Sigmoid colon (tissue), 7 donors: ENCODE results near the gene LCLAT1. TPM values are rescaled to one million over a fixed set of nuclear protein-coding genes. Genes with fewer than 3 reads are reported as not detected.

Experiments used
- DNase-seq: peaks from one replicate; pipeline ENCODE4 v3.0.0-alpha.2; 2019
- H3K27ac ChIP-seq, 4 donors: fragments of 200-600 bp; sonication (generic); one replicate each; pipeline ENCODE4 v1.5.1; 2016 to 2019; ENCODE audit warnings: mild to moderate bottlenecking in 1 of 4
- H3K27me3 ChIP-seq, 3 donors: fragments of 200-600 bp; sonication (generic); one replicate each; pipeline ENCODE4 v1.5.1; 2019; ENCODE audit warnings: mild to moderate bottlenecking in 1 of 3
- H3K36me3 ChIP-seq, 4 donors: fragments of 200-600 bp; sonication (generic); one replicate each; pipeline ENCODE4 v1.5.1; 2016 to 2019
- H3K4me1 ChIP-seq, 4 donors: fragments of 200-600 bp; sonication (generic); one replicate each; pipeline ENCODE4 v1.5.1; 2017 to 2019
- H3K4me3 ChIP-seq, 4 donors: fragments of 200-600 bp; sonication (generic); one replicate each; pipeline ENCODE4 v1.5.1; 2017 to 2019; ENCODE audit warnings: mild to moderate bottlenecking in 2 of 4, moderate library complexity in 1 of 4
- H3K9me3 ChIP-seq, 4 donors: fragments of 200-600 bp in 3 of 4; sonication (generic) in 3 of 4; one replicate each; pipeline versions ENCODE4 v1.5.1 to v1.6.1; 2013 to 2019
- EP300 ChIP-seq, 4 donors: sonication (generic); formaldehyde crosslinking; IDR thresholded peaks; one replicate each; pipeline ENCODE4 v1.6.1; 2017; ENCODE audit warnings: antibody characterized with exemption in 4 of 4
- POLR2A ChIP-seq, 2 donors: fragments of 450-650 bp; IDR thresholded peaks; one replicate each; pipeline ENCODE4 v1.6.1; 2016; ENCODE audit warnings: antibody characterized with exemption in 2 of 2, mild to moderate bottlenecking in 2 of 2, moderate library complexity in 2 of 2
- POLR2AphosphoS5 ChIP-seq, 4 donors: sonication (generic); formaldehyde crosslinking; IDR thresholded peaks; one replicate each; pipeline ENCODE4 v1.6.1; 2017; ENCODE audit warnings: antibody characterized with exemption in 4 of 4
- WGBS, 2 donors: extraction: QIAGEN DNeasy Blood & Tissue Kit; methylation state at CpG; one replicate each; pipeline ENCODE4 v1.1.7; 2013; 5-methylcytosine and 5-hydroxymethylcytosine counted together
- intact Hi-C: fragments of 100-400 bp; cut with DNase I; formaldehyde crosslinking; loops from one replicate; pipeline ENCODE4 v1.15.1; 2023
- polyA plus RNA-seq, 3 donors: library from polyadenylated mRNA; stranded (reverse); fragments of 200-250 nt; gene quantifications; one replicate each; pipeline ENCODE4 v1.2.3, GENCODE V29; 2013
- total RNA-seq, 4 donors: library from RNA; depleted of rRNA; stranded (reverse); fragments of >200 nt; gene quantifications; one replicate each; pipeline ENCODE4 v1.1.0, GENCODE V29; 2016
- TF ChIP-seq, protein P1 (sequence below), 4 experiments: fragments of 450-650 bp in 3 of 4; fragments of 200-600 bp in 1 of 4; IDR thresholded peaks; one replicate each; pipeline ENCODE4 v1.5.1; 2016 to 2019; ENCODE audit warnings: antibody characterized with exemption in 4 of 4, mild to moderate bottlenecking in 3 of 4, moderate library complexity in 2 of 4
- donor health status: healthy with polysubstance abuse.
- donor health status: Bipolar disorder and iron deficiency.
- donor health status: healthy.

LCLAT1 gene
- total and polyA plus RNA-seq, 7 donors = 1.2 to 17.2 (median 10.0) TPM

- DNase-seq = peak; percentile 27
- Histone ChIP-seq H3K4me1 (peaks cover 0 to 12% (median 7%) of the 10 kb centered on the region in 4 donors), H3K9me3 (no peaks in the 10 kb centered on the region), H3K4me3 (no peak overlapping the region), H3K36me3 (no peaks in the 10 kb centered on the region), H3K27me3 (no peaks in the 10 kb centered on the region), H3K27ac (no peak overlapping the region)
- 90 to 94% methylated on average over 8 of the region's 8 CpGs for WGBS, 2 donors
- intact Hi-C loops = no loop called here
- TF ChIP-seq EP300 (IDR thresholded peaks at IDR 0.05) (no peak), POLR2A (IDR thresholded peaks at IDR 0.05) (no peak), POLR2AphosphoS5 (IDR thresholded peaks at IDR 0.05) (no peak)
- TF ChIP-seq, protein P1, sequence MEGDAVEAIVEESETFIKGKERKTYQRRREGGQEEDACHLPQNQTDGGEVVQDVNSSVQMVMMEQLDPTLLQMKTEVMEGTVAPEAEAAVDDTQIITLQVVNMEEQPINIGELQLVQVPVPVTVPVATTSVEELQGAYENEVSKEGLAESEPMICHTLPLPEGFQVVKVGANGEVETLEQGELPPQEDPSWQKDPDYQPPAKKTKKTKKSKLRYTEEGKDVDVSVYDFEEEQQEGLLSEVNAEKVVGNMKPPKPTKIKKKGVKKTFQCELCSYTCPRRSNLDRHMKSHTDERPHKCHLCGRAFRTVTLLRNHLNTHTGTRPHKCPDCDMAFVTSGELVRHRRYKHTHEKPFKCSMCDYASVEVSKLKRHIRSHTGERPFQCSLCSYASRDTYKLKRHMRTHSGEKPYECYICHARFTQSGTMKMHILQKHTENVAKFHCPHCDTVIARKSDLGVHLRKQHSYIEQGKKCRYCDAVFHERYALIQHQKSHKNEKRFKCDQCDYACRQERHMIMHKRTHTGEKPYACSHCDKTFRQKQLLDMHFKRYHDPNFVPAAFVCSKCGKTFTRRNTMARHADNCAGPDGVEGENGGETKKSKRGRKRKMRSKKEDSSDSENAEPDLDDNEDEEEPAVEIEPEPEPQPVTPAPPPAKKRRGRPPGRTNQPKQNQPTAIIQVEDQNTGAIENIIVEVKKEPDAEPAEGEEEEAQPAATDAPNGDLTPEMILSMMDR (IDR thresholded peaks at IDR 0.05) = no peak
These were observed 236.3 kb downstream of the LCLAT1 start for GRCh38 chr2:30683236-30683956.

- Histone ChIP-seq H3K36me3 (no peaks in the 10 kb centered on the region), H3K4me3 (no peak overlapping the region), H3K27ac (no peak overlapping the region), H3K4me1 (peaks cover 0 to 18% (median 13%) of the 10 kb centered on the region in 4 donors), H3K27me3 (no peaks in the 10 kb centered on the region), H3K9me3 (no peaks in the 10 kb centered on the region)
- 93 to 94% methylated on average over 8 of the region's 8 CpGs for WGBS, 2 donors
- TF ChIP-seq, protein P1 (IDR thresholded peaks at IDR 0.05) = no peak
- TF ChIP-seq EP300 (IDR thresholded peaks at IDR 0.05) (no peak), POLR2A (IDR thresholded peaks at IDR 0.05) (no peak), POLR2AphosphoS5 (IDR thresholded peaks at IDR 0.05) (no peak)
- intact Hi-C loops = no loop called here
- DNase-seq = peak; percentile 42
These were observed 237.0 kb downstream of the LCLAT1 start for GRCh38 chr2:30684026-30684425.

GRCh38 chr2:30684516-30684915 lies 237.5 kb downstream of the LCLAT1 start:
- intact Hi-C loops = no loop called here

GRCh38 chr2:30684996-30685395 lies 237.9 kb downstream of the LCLAT1 start:
- peak; percentile 13 for DNase-seq
- WGBS, 2 donors = 93% methylated on average over 3 of the region's 3 CpGs
- peaks cover 0 to 28% (median 22%) of the 10 kb centered on the region in 4 donors for H3K4me1 ChIP-seq
- no peaks in the 10 kb centered on the region for H3K36me3 ChIP-seq
- H3K27ac ChIP-seq = no peak overlapping the region
- no peak for TF ChIP-seq EP300 (IDR thresholded peaks at IDR 0.05)
- no peak for TF ChIP-seq POLR2AphosphoS5 (IDR thresholded peaks at IDR 0.05)
- no peak for TF ChIP-seq POLR2A (IDR thresholded peaks at IDR 0.05)
- TF ChIP-seq, protein P1 (IDR thresholded peaks at IDR 0.05) = no peak
- no peak overlapping the region for H3K4me3 ChIP-seq
- no peaks in the 10 kb centered on the region for H3K27me3 ChIP-seq
- intact Hi-C loops = no loop called here
- no peaks in the 10 kb centered on the region for H3K9me3 ChIP-seq

More at GRCh38 chr2:30684516-30684915, 237.5 kb downstream of the LCLAT1 start:
- TF ChIP-seq, protein P1 (IDR thresholded peaks at IDR 0.05) = no peak
- TF ChIP-seq POLR2A (IDR thresholded peaks at IDR 0.05) = no peak
- TF ChIP-seq EP300 (IDR thresholded peaks at IDR 0.05) = no peak
- no peak for TF ChIP-seq POLR2AphosphoS5 (IDR thresholded peaks at IDR 0.05)
- Histone ChIP-seq H3K27ac (no peak overlapping the region), H3K36me3 (no peaks in the 10 kb centered on the region), H3K4me3 (no peak overlapping the region), H3K9me3 (no peaks in the 10 kb centered on the region), H3K4me1 (peaks cover 0 to 23% (median 18%) of the 10 kb centered on the region in 4 donors), H3K27me3 (no peaks in the 10 kb centered on the region)
- peak; percentile 14 for DNase-seq
- 81 to 82% methylated on average over 5 of the region's 5 CpGs for WGBS, 2 donors
